Jurkat, Clone E6-1 (cell line): ENCODE results near the gene IGF2R.

ENCODE experiments used
- DNase-seq: peaks from one replicate; pipeline ENCODE4 v3.0.0-alpha.2; 2011; ENCODE audit warnings: low read depth, low spot score
- H3K4me3 ChIP-seq: 2 replicates; pipeline ENCODE4 v1.5.1; 2011; ENCODE audit warnings: mild to moderate bottlenecking, low read length, control low read depth, moderate library complexity

The IGF2R gene

DNA sequence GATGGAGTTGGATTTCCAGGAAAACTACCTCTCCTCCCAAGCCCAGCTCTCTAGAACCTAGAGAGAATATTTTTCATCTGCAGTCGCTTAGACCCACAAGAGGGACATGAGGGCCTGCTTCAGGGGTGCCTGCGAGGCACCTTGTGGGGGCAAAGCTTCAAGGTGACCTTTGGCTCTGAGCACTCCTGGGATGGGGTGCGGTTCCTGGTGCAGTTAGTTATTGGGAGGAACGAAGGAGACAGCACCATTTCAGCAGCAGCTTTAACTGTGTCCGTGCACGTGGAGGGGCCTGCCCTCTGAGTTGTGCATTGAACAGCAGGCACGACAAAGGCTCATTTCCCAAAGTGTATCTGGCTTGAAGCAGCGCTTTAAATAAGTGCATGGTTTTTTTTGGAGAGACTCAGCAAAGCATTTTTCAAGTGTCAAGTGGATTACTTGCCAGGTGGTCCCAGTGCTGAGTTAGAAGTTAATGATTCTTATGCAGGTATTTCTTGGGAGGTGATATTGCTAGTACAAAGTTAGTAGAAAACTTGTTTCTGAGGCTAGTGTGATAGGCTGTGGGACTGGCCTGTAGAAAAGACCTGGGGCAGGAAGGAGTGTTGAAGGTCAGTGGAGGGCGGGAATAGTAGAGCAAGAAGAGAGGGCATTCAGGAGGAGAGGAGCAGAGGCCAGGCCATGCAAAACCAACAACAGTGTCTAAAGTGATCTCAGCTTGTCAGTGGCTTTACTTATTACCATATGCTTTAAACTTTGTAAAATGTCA lies 3.8 kb downstream of the IGF2R start:
- DNase-seq = no peak
- no peak overlapping the region for H3K4me3 ChIP-seq

DNA sequence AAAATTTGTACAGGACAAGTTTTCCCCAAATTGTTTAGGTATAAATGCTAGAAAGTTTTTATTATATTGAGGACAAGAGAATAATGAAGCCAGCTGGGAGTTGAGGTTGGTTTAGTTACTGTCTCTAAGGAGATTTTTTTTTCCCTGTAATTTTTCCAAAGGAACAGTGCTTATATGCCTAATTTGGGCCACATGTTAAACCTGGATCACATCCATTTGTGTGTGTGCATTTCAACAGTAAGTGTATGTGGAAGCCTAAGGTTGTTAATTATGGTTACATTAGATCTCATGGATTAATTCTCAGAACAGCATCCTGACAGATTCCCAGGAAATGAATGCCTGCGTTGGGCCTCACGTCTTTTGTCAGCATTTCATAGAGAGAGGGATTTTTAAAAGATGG lies 4.5 kb downstream of the IGF2R start:
- no peak for DNase-seq

DNA sequence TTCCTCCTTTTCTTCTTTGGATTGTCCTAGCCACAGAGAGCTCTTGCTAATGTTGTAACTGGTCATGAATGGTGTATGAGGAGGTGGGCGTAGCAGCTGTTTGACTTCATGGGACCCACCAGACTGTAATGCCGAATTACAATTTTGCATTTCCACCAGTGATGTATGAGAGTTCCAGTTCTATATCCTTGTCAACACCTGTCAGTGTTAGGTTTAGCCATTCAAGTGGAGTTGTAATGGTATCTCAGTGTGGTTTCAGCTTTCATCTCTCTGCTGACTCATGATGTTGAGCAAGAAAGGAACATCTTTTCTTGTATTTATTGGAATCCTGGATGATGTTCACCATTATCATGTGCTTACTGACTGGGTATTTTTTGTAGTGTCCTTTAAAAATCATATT lies 5.1 kb downstream of the IGF2R start:
- DNase-seq = peak; percentile 60
- H3K4me3 ChIP-seq = no peak overlapping the region

More for the DNA sequence above, 4.5 kb downstream of the IGF2R start:
- H3K4me3 ChIP-seq = no peak overlapping the region

DNA sequence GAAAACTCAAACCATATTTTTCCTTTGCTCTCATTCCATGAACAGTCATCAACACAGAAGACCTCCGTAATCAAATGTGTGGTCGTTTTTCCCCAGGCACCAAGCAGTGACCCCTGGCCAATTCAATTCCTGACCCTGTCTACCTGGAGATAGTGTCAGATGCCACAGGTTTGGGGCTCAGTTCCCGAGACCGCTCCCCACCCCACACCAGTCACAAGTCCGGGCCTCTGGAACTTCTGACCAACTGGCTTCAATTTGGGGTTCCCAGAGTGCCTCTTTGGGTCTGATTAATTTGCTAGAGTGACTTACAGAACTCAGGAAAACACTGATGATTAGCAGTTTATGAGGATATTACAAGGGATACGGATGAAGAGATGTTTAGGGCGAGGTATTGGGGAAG lies 6.0 kb downstream of the IGF2R start:
- DNase-seq = no peak
- no peak overlapping the region for H3K4me3 ChIP-seq

DNA sequence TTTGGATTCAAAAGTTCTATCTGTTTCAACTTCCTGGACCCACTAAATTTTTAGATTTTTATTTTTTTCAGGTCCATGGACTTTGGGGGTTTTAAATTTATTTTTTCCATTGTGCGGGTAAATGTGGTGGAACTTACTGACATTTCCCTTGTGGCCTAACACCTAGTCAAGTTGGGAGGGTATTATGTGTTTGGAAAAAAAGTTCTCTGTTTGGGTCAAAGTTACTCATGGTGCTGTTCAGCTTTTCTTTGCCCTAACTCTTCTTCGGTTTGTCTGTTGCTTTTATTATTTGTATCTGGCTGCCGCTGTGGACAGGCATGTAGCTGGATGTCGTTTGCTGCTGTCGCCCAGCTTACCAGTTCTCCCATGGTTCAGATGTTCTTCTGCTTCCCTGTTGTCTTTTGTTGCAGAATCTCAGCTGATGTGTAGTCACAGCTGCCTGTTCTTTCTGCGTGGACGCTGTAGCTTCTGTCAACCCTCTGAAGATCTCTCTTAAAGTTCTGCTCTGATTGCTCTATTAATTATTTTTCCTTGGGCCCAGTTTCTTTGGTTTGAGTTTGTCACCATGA lies 7.9 kb downstream of the IGF2R start:
- no peak for DNase-seq
- H3K4me3 ChIP-seq = no peak overlapping the region

DNA sequence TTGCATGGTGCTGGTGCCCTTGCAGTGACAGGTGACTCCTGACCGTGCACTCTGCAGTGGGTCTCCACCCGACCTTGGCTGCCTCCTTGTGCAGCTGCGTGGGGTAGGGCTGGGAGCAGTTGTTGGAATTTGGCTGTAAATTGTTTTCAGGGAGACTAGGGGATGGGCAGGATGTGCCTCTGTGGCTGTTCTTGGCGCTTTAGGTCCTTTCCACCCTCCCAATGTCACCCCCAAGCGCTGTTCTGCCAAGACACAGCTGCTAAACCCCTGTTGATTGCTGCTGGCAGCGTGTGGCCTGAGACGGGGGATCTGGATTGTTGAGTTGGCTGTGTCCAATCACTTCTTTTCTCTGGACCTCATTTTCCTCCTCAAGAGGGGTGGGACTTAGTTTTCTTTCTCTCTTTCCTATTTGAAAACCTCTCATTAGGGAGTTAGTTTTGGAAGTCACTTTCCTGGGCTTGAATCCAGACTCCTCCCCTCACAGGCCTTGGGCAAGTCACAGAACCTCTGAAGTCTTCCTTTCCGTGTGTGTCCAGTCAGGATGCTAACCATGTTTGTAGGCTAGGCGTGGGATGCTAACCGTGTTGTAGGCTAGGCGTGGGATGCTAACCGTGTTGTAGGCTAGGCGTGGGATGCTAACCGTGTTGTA lies 8.5 kb downstream of the IGF2R start:
- no peak overlapping the region for H3K4me3 ChIP-seq
- DNase-seq = no peak

DNA sequence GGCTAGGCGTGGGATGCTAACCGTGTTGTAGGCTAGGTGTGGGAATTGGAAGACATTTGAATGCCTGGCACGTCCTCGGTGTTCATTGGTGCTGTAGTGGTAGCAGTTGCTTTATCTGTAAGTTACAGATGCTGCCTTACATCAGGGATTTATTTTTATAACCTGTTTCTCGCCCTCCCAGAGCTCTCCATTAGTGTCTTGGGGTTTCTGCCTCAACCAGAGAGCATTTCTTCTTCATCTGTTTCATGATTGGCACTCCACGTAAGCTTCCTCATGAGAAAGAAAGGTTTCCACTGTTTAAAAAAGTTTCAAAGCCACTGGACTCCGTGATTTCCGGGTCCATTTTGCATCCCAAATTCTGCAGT lies 9.0 kb downstream of the IGF2R start:
- no peak for DNase-seq
- H3K4me3 ChIP-seq = no peak overlapping the region

DNA sequence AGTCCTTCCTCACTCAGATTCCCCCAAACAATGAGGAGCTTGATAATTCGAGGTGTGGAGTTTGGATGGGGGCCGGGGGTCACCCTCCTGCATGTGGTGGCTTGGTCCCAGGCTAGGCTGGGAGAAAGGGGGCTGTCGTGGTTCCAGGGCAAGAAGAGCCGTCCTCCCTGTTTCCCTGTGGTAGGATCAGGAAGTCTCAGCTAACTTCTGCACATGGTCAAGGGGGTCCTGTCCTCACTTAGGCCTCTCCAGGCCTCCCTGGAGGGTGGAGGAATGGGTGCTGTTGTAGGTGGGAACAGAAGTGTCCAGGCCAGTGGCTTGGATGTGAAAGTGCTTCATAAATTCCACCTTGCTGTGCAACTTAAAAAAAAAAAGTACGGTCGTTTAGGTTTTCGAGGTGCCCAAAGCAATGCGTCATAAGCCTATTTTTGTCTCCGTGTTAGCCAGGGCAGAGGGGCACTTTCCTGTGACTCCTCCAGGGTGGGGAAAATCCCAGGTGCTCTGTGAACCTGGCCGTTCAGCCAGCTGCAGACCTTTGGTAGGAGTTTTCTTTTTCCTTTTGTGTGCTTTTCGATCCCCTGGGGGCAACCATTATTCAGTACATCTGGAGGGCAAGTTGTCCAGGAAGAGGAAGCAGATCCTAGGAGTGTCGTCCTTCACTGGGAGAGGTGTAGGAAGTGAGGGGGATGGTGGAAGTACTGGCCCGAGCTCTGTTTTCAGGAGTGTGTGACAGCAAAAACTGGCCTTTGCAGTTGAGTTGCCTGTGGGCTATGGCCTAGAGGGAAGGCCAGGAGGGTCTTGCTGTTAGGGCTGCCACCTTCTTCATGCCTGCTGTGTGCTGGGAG lies 9.6 kb downstream of the IGF2R start:
- DNase-seq = no peak
- H3K4me3 ChIP-seq = peak overlapping the region; percentile 28

DNA sequence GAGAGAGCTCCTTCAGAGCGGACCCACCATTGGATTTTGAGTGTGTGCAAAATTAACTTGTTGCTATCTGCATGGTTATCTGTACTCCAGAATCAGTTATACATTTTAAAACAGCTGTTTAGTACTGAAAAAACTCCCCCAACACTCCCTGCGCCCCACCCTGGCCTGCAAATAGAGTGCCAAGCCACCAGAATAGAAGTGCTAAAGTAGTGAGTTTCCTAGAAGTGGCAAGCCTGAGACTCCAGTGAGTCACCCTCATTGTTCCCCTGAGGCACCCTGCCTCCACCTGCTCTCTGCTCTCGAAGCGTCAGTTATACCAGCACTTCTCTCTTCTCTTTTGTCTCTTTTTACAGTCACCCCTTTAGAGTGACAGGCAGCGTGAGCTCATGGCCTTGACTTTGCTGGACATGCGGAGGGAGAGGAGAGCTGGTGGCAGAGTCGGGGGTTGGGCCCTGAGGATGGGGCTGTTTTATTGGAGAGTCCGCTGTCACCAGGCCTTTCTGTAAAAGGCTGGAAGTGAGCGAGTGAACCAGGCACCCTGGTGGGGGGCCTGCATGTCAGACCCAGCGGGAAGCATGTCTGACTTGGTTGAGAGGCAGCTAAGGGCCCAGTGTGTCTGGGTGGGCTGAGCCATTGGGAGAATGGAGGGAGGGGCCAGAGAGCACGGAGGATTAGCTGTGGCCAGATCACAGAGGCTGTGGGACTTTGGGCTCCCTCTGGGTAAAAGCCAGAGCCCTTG lies 10.4 kb downstream of the IGF2R start:
- DNase-seq = peak; percentile 75
- peak overlapping the region; percentile 28 for H3K4me3 ChIP-seq

DNA sequence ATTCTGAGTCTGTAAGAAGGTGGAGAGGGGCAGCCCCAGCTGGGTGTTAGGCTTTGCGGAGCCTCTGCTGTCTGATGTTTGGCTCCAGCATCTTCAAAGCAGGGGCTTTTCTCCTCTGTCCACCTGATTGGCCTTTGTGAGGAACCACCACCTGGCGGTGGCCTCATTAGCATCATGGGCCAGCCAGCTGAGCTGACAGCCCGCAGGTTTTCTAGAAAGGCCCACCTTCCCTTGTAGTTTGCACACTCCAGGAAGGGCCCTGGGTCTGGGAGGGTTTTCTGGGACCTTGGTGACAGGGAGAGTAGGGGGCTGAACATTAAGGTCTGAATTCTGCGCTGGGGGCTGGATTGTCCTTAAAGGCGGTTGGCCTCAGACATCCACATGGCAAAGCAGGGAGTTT lies 11.6 kb downstream of the IGF2R start:
- DNase-seq = no peak
- no peak overlapping the region for H3K4me3 ChIP-seq

DNA sequence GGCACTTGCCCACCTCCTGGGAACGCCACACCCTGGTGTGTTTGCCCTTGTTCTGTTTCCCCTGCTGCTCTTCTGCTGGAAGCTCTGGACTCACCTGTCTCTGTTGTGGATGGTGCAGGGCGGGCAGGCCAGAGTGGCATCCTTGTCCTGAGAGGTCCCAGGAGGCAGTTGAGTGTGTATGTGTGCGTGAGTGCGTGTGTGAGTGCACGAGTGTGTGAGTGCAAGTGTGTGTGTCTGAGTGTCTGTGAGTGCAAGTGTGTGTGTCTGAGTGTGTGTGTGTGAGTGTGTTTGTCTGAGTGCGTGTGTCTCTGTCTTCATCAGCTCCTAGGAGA lies 12.2 kb downstream of the IGF2R start:
- H3K4me3 ChIP-seq = no peak overlapping the region; the same call in 1 of the 2 replicates
- DNase-seq = no peak

DNA sequence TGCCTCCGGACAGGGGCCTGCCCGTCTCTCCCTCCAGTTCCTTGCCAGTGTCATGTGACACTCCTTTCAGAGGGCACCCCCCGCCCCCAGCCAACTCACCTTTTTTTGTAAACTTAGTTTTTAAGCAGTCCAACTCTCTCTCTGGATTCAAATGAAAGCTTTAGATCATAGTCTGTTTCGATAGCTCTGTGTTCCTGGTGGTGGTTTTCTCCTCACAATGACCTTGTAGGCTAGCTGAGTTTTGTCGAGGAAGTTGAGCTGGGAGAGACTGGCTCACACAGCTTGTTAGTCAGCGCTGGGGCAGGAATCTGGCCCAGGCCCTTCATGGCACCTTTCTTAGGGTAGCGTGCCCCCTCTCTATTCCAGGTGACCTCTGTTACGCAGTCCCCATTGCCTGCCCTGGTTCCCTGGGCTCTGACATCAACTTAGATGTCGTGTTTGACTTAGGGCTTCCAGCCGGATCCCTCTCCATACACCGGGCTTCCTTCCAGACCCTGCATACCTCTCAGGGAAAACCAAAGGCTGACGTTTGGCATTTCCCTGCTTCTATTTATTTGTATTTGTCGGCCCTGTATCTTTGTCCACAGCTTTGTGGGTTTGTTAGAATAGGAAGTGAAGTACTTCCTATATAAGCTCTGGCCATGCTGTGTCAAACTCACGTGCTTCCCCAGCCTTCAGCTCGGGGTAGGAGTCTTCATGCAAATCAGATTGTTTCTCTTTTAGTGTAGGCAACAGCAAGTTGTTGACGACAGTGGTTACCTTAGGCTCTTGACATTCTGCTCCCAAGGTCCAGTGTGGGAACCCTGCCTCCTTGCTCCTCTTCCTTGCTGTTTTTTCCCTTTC lies 12.7 kb downstream of the IGF2R start:
- peak; percentile 61 for DNase-seq
- H3K4me3 ChIP-seq = peak overlapping the region; percentile 3

DNA sequence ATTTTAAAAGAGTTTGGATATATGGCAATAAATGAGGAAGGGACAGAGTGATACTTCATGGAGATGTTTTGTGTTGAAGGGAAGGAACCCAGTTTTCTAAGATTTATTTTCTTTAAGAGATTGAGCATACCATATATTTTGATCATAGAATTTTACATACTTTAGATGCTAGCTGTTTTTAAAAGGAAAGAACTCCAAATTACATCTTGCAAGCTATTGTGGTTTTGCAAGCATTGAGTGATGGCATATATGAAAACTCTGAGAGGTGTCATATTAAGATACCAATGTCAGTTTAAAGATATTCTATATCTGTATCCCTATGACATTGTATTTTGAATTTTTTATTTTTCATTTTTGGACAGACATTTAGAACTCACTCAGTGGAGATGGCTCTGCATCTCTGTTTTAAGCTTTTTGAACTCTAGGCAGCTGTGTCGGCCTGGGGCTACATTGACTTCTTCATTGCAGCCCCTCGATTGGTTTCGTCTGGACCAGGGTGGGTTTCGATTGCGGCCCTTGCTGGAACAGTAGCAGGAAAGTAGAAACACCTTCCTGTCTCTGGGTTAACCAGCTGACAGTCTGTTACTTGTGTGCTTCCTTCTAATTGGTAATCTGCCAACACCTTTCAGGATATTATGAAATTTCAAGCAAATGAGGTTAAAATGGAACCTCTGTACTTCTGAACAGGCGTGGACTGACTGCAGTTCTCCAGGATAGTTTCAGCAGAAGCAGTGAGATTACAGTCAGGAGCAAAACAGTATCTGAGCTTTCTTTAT lies 14.0 kb downstream of the IGF2R start:
- peak; percentile 79 for DNase-seq

DNA sequence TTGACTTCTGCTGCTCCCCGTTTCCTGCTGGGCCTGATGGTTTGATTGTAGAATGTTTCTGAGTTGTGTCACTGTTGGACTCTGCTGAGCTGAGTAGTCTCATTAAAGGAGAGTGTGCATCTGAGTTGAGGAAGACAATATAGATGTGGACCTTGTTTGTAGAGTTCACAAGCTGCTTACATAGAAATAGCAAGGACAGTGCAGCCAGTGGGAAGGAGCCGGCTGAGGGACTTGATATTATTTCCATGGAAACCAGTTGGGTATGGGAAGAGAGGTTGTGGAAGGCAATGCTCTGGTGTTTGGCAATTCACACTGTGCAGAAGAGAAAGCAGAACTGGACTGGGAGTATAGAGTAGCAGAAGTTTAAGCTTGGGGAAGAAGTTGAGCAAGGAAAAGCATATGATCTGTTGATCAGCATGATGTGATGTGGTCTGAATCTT lies 14.8 kb downstream of the IGF2R start:
- no peak for DNase-seq
- peak overlapping the region; percentile 31; the same call in 1 of the 2 replicates for H3K4me3 ChIP-seq

More for the DNA sequence above, 14.0 kb downstream of the IGF2R start:
- H3K4me3 ChIP-seq = peak overlapping the region; percentile 31

DNA sequence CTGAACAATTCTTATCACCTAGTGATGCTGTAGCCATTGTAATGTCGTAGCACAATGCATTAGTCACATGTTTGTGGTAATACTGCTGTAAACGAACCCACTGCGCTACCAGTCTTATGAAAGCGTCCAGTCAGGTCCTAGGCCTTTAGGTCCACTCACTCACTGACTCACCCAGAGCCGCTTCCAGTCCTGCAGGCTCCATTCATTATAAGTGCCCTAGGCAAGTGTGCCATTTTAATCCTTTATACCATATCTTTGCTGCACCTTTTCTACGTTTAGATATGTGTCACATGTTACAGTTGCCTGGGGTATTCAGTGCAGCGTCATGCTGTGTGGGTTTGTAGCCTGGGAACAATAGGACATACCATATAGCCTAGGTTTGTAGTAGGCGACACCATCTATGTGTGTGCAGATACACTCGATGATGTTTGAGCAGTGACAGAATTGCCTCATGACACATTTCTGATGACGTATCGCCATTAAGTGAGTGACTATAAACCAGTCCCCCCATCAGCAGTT lies 15.4 kb downstream of the IGF2R start:
- H3K4me3 ChIP-seq = no peak overlapping the region
- no peak for DNase-seq

DNA sequence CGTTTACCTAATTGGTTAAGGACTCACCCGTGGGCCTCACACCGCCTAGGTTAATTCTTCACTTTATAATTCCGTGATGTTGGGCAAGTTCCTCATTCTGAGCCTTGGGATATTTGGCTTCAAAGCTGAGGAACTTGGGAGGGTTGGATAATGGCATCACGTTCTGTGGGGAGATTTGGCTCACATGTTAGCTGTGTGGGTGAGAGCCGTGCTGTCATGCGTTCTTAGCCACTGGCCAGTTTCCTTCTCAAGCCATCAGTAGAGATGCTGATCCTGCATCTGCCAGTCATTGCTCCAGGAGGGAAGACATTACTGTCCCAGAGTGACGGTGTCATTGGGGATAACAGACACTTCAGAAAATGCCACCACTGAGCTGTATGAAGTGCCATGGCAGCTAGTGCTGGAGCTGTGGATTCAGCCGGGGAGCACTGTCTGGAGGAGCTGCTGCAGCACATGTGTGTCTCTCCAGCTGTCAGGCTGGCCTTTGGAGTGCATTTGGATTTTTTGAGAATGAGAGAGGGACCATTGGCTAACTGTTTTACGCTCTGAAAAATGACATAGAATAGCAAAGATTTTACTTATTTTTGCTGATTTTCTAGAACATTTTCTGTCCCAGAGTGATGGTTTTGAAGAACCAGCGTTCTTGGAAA lies 16.5 kb downstream of the IGF2R start:
- no peak for DNase-seq
- H3K4me3 ChIP-seq = no peak overlapping the region

DNA sequence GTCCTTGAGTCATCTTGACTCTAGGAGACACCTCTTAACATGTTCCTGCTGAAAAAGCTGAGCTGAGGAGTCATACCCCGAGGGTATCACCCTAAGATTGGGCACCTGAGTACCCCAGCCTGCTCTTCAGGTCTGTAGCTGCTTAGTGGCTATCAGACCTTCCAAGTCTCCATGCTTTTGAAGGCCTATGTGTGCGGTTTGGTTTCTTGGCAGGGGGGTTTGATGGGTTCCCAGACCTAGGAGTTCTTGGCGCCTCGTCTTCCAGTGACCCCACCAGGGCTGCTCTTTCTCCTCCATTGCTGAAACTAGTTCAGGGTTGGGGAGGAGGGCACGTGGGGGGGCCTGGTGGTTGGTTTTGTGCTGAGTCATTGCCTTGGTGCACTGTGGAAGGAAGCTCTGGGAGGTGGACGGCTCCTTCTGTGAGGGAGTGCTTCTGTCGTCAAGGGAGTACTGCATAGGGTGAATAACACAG lies 20.1 kb downstream of the IGF2R start:
- peak; percentile 48 for DNase-seq
- no peak overlapping the region for H3K4me3 ChIP-seq
